Keratinocyte (primary cell): ENCODE data around the gene B3GLCT. TPM values are rescaled to one million over a fixed set of nuclear protein-coding genes. Genes with fewer than 3 reads are reported as not detected.

Experiments
- DNase-seq: peaks from one replicate; pipeline ENCODE4 v3.0.0-alpha.2; 2011; ENCODE audit warnings: low read depth, missing footprints, low spot score
- FAIRE-seq: peaks from 2 replicates; lab custom pipeline; 2011; peaks lifted over from hg19 to GRCh38; lab: Jason Lieb, UNC
- H2AFZ ChIP-seq: 2 replicates; pipeline ENCODE4 v1.6.0; 2012; ENCODE audit warnings: low read length, control low read depth, inconsistent platforms; ENCODE audit not compliant: control insufficient read depth
- H3K27ac ChIP-seq: 2 replicates; pipeline ENCODE4 v1.5.1; 2011; ENCODE audit warnings: low read length; ENCODE audit not compliant: control insufficient read depth, insufficient read depth
- H3K27me3 ChIP-seq: 3 replicates; pipeline ENCODE4 v1.6.0; 2011; ENCODE audit warnings: low read length; ENCODE audit not compliant: control insufficient read depth, insufficient read depth; ENCODE audit errors: extremely low read depth
- H3K36me3 ChIP-seq, 2 experiments: 2 replicates in 1 of 2; 3 replicates in 1 of 2; pipeline ENCODE4 v1.5.1; 2011; ENCODE audit warnings: low read length in 2 of 2, mild to moderate bottlenecking in 1 of 2; ENCODE audit not compliant: control insufficient read depth in 2 of 2, insufficient read depth in 2 of 2; ENCODE audit errors: extremely low read depth in 1 of 2
- H3K4me1 ChIP-seq: 3 replicates; pipeline ENCODE4 v1.5.1; 2011; ENCODE audit warnings: low read length; ENCODE audit not compliant: control insufficient read depth, insufficient read depth; ENCODE audit errors: extremely low read depth
- H3K4me2 ChIP-seq: 3 replicates; pipeline ENCODE4 v1.6.0; 2011; ENCODE audit warnings: low read depth, low read length; ENCODE audit not compliant: control insufficient read depth, insufficient read depth; ENCODE audit errors: extremely low read depth
- H3K4me3 ChIP-seq, 3 experiments: fragments of 200-600 bp in 1 of 3; sonication (generic) in 1 of 3; 2 replicates in 2 of 3; 3 replicates in 1 of 3; pipeline ENCODE4 v1.5.1; 2011 to 2016; ENCODE audit warnings: low read length in 3 of 3, mild to moderate bottlenecking in 3 of 3, control low read depth in 2 of 3, inconsistent platforms in 1 of 3, low read depth in 1 of 3, mixed read lengths in 1 of 3, mixed run types in 1 of 3, moderate library complexity in 1 of 3; ENCODE audit not compliant: control insufficient read depth in 2 of 3, insufficient read depth in 2 of 3; ENCODE audit errors: extremely low read depth in 1 of 3
- H3K79me2 ChIP-seq: 2 replicates; pipeline ENCODE4 v1.6.0; 2012; ENCODE audit warnings: low read length; ENCODE audit not compliant: control insufficient read depth, insufficient read depth
- H3K9ac ChIP-seq: 3 replicates; pipeline ENCODE4 v1.6.0; 2011; ENCODE audit warnings: low read length; ENCODE audit not compliant: control insufficient read depth, insufficient read depth; ENCODE audit errors: extremely low read depth
- H3K9me1 ChIP-seq: 3 replicates; pipeline ENCODE4 v1.6.0; 2011; ENCODE audit warnings: low read length; ENCODE audit not compliant: control insufficient read depth, insufficient read depth; ENCODE audit errors: extremely low read depth
- H3K9me3 ChIP-seq: 2 replicates; pipeline ENCODE4 v1.5.1; 2012; ENCODE audit warnings: low read depth, low read length; ENCODE audit not compliant: control insufficient read depth
- H4K20me1 ChIP-seq: 3 replicates; pipeline ENCODE4 v1.6.0; 2011; ENCODE audit warnings: low read length; ENCODE audit not compliant: control insufficient read depth, insufficient read depth; ENCODE audit errors: extremely low read depth
- CTCF ChIP-seq, 3 experiments: IDR thresholded peaks in 1 of 3; conservative IDR thresholded peaks in 1 of 3; optimal IDR thresholded peaks in 1 of 3; 2 replicates in 2 of 3; 3 replicates in 1 of 3; pipeline versions ENCODE3 to v1.5.1; 2011; ENCODE audit warnings: low read length in 3 of 3, mild to moderate bottlenecking in 3 of 3, moderate library complexity in 2 of 3, control low read depth in 1 of 3, inconsistent platforms in 1 of 3; ENCODE audit not compliant: insufficient read depth in 2 of 3; ENCODE audit errors: extremely low read depth in 1 of 3
- EZH2 ChIP-seq: IDR thresholded peaks from one replicate; pipeline ENCODE4 v1.6.1; 2012; ENCODE audit warnings: inconsistent platforms, mild to moderate bottlenecking, low read length, moderate library complexity
- dilution Hi-C: fragments of 300-500 bp; cut with MboI; formaldehyde crosslinking; loops from one replicate; pipeline ENCODE4 v1.7.0; 2020; ENCODE audit warnings: low sequenced_read_pairs; ENCODE audit not compliant: extremely low pct_ligation_motif_present
- polyA plus RNA-seq, 5 experiments: library from polyadenylated mRNA; depleted of rRNA in 3 of 5; stranded (reverse) in 3 of 5; stranded (forward) in 1 of 5; unstranded in 1 of 5; fragments of >200 nt; gene quantifications; 1 replicate in 1 of 5; 2 replicates in 3 of 5; 3 replicates in 1 of 5; pipeline versions ENCODE4 v1.2.1 to v1.2.3, GENCODE V29; 2011 to 2012; ENCODE audit warnings: missing spikeins in 2 of 5, low read depth in 1 of 5, low replicate concordance in 1 of 5

B3GLCT gene
- polyA plus RNA-seq, 1 donor (not counting 4 experiments of a cell fraction or from before 2014, with no cell fraction given) = 4.4 TPM

- FAIRE-seq = no peak
- Histone ChIP-seq H3K4me2 (no peak overlapping the region), H3K9ac (no peak overlapping the region), H3K9me1 (no peaks in the 10 kb centered on the region), H3K4me1 (no peaks in the 10 kb centered on the region), H3K27me3 (no peaks in the 10 kb centered on the region), H3K4me3 (no peak overlapping the region), H2AFZ (no peak overlapping the region), H3K36me3 (no peaks in the 10 kb centered on the region), H4K20me1 (no peaks in the 10 kb centered on the region), H3K9me3 (no peaks in the 10 kb centered on the region), H3K27ac (no peak overlapping the region), H3K79me2 (no peaks in the 10 kb centered on the region)
- DNase-seq = no peak
- no peak for TF ChIP-seq CTCF (optimal IDR thresholded peaks at IDR 0.05 in 1 of 3, IDR thresholded peaks at IDR 0.05 in 1 of 3, conservative IDR thresholded peaks at IDR 0.05 in 1 of 3; ENCODE audit: extremely low read depth in 1 of 3, insufficient read depth in 2 of 3, low read length in 3 of 3)
- TF ChIP-seq EZH2 = no peak
- dilution Hi-C loops = no loop called here
Measured at GRCh38 chr13:31224174-31224669, 24.4 kb downstream of the B3GLCT start.

GRCh38 chr13:31224963-31225559 is 25.3 kb downstream of the B3GLCT start:
- no peak overlapping the region for H3K9ac ChIP-seq
- H2AFZ ChIP-seq = no peak overlapping the region
- FAIRE-seq = no peak
- no peak overlapping the region for H3K4me2 ChIP-seq
- H3K4me3 ChIP-seq = no peak overlapping the region
- H3K4me1 ChIP-seq = no peaks in the 10 kb centered on the region
- no peaks in the 10 kb centered on the region for H4K20me1 ChIP-seq
- TF ChIP-seq CTCF (optimal IDR thresholded peaks at IDR 0.05 in 1 of 3, IDR thresholded peaks at IDR 0.05 in 1 of 3, conservative IDR thresholded peaks at IDR 0.05 in 1 of 3; ENCODE audit: extremely low read depth in 1 of 3, insufficient read depth in 2 of 3, low read length in 3 of 3) (no peak), EZH2 (no peak)
- no peaks in the 10 kb centered on the region for H3K9me1 ChIP-seq
- H3K27ac ChIP-seq = no peak overlapping the region
- no peaks in the 10 kb centered on the region for H3K79me2 ChIP-seq
- dilution Hi-C loops = loop anchor here (25.0 kb wide), 1 partner anchor 187 kb away; no protein-coding TSS in a partner anchor
- DNase-seq = no peak
- no peaks in the 10 kb centered on the region for H3K36me3 ChIP-seq
- H3K9me3 ChIP-seq = no peaks in the 10 kb centered on the region
- H3K27me3 ChIP-seq = no peaks in the 10 kb centered on the region
